ENCODE data around the gene AMIGO2. TPM values are rescaled to one million over a fixed set of nuclear protein-coding genes. Genes with fewer than 3 reads are reported as not detected.

AMIGO2 gene
- 1.2 and 1.7 TPM in 2 replicates for total RNA-seq

GRCh38 chr12:47079468-47079980 lies at the start of gene AMIGO2, which contains the start of gene PCED1B:
TSS of gene AMIGO2 (minus strand) at chr12:47079959. CDS start at chr12:47079002, 957 bp downstream.
TSS of gene PCED1B (plus strand) at chr12:47079621. CDS start at chr12:47235064, 155,443 bp downstream.

Other genes starting within 250 kb of the AMIGO2 start
- gene PCED1B, start 338 bp downstream of the AMIGO2 start, total RNA-seq, result 0.13 and 0.43 TPM in 2 replicates